CMK (cell line): ENCODE results near the gene FREM1.

Experiments used
- DNase-seq: peaks from one replicate; pipeline ENCODE4 v3.0.0-alpha.2; 2010; ENCODE audit warnings: low read depth

FREM1 gene

DNA sequence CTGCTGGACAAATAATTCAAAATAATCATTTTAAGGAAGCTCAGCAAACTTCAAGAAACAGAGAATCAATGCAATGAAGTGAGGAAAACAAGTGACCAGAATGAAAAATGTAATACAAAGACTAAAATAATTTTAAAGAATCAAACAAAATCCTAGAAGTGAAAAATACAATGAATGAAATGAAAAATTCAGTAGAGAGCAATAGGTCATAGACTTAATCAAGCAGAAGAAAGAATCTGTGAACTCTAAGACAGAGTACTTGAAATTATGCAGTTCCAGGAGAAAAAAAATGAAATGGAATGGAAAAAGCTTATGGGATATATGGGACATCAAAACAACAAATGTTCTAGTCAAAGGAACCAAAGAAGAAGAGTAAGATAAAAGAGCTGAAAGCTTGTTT is 205.1 kb downstream of the FREM1 start:
- no peak for DNase-seq

DNA sequence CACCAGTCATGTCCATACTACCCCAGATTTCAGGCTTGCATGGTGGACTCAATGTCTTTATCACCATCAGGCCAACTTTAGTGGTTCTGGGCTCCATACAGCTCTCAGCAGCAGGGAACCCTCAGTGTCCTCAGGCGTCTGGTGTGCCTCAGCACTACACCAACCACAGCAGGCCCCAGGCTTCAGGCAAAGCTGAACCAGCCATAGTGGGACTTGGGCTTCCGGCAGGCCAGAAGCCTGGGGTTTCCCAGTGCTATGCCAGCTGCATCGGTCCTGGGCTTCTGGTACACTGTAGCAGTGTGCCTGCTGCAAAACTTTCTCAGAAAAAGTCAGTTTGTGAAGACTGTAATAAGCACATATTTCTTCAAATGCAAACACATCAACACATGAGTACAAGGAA is 205.9 kb downstream of the FREM1 start:
- DNase-seq, result no peak

DNA sequence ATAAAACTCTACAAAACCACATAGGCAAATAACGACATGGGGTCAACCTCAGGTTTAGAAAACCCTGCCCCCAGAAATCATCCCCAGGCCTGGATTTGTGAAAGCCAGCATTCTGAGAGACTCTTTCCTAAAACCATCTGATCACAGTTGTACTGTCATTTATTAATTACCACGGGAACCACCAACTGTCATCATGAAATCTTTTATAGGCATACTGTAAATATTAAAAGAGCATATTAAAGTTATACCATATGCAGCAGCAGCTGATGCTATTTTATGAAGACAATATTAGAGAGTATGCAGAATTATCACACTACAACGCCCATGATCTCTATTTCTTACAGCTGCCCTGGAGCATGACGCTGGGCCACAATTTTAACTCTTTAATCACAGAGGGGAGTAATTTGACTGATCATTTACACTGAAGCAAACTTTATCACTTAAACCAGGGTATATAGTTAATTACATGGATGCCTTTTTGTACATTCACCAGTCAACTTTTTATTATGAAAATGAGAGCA is 208.0 kb downstream of the FREM1 start:
- DNase-seq, result no peak

DNA sequence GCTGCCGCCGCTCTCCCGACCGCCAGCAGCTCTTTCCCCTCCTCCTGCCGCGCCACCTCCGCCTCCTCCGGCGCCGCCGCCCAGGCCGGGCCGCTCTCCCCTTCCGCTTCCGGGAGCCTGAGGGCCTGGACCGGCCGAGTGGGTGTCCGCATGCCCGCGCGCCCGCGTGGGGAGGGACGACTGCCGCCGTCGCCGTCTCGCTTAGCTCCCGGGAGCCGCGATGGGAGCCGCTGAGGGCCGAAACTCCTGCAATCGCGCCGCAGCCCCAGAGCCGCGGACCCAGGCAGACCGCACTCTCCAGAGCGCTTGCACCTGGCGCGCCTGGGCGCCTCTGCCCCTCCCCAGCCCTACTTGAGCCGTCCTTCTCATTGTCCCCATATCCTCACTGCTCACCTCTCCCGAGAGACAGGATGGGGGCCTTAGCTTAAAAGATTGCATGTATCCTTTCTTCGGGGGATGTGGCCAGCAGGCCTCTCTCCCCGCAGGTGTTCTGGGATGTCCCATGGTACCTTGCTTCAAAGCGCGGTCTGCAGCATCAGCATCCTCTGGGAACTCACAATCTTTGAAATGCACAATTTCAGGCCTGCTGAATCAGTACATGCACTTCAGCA is 216.9 kb downstream of the FREM1 start, which contains the start of gene ZDHHC21:
Gene ZDHHC21, minus strand, starts transcription at position 182 of the 611 bp plus-strand sequence. CDS start 19,092 bp downstream, outside the sequence.
- peak; percentile 9 for DNase-seq

DNA sequence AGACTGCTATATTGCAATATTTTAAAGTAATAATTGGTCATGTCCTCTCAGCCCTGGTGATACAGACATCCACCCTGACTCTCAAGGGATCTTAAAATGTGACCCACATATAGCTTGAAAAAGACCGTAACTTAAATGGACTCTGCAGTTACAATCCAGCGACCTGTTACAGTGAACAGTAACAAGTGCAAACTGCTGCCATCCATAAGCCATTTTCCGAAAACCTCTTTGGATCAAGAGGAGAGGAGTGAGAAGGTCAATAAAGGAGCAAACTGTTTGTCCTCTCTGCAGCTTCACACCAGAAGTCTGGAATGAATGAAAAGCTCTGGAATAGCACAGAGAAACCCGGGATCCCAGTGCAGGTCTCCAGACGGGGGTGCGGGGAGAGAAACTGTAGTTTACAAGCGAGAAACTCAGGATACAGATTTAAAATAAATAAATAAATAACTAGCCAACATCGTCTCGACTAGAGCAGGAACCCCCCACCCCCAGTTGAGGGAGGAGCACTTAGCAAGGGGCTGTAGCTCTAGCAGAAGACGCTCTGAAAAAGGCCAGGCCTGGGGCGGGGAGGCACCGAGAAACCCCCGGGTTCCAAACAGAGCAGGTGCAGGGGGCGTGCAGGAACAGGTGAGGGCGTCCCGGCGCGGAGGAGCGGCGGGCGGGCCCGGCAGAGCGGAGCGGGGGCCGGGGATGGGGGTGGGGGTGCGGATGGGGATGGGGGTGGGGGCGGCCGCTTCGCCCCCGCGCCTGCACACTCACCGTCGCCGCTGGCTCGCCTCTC is 217.6 kb downstream of the FREM1 start:
- DNase-seq, result no peak

DNA sequence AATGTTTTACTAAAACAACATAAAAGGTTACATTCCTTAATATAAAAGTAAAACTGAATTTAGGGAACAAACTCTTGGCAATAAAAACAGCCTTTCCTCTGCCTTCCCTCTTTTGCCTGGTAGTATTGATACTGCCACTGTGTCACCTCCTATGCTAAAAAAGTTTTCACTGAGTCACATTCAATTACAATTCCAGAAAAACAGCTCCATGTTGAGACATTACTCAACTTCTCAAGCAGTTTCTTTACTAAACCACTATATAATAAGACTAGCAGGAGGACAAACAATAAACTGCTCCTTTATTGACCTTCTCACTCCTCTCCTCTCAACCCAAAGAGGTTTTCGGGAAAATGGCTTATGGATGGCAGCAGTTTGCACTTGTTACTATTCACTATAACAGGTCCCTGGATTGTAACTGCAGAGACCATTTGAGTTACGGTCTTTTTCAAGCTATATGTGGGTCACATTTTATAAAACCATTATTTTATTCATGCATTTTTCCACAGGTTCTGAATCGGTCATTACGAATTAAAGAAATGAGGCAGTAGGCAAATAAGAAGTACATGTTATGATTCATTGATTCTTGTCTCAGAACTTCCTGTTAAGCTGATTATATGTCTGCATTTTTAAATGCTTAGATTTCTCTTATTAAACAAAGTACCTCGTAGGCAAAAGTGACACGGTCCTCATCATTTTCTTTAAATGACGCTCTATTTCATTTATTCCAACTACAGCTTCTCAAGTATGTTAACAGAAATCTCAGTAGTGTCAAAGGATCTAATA is 219.1 kb downstream of the FREM1 start:
- no peak for DNase-seq

DNA sequence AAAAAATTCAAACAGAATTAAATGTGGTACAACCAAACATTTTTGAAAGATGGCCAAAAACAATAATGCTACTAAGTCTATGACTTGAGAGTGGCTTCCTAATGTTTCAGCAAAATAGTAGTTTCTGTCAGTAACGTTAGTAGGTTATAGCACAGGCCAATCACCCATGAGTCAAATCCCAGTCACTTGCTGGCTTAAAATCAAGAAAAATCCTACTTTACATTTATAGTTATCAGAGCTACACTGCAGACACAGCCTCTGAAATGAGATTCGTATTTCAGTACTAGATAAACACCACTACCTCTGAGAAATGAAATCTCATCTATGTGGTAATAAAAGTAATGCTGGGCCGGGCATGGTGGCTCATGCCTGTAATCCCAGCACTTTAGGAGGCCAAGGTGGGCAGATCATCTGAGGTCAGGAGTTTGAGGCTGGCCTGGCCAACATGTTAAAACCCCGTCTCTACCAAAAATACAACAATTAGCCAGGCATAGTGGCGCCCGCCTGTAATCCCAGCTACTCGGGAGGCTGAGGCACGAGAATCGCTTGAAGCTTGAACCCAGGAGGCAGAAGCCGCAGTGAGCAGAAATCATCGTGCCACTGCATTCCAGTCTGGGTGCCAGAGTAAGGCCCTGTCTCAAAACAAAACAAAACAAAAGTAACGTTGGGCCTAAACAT is 223.0 kb downstream of the FREM1 start:
- DNase-seq, result no peak

DNA sequence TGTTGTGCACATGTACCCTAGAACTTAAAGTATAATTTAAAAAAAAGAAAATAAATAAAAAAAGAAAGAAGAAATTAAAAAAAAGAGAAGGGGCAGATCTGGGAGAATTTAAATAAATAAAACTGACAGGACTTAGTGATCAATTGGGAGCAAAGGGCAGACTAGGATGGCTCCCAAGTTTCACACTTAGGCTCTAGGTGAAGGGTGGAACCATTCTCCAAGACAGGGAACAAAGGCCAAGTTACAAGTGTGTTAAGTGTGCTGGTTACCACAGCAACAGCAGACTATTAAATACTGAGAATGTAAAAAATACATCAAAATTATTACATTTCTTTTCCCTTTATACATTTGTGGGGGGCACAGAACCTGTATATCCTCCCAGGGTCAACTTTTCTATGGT is 224.1 kb downstream of the FREM1 start:
- DNase-seq, result no peak
